Right forelimb (tissue), 1 donor: Measurements from ENCODE around the gene HIKESHI.
"Not testable (repeated sequence)": the region's sequence is repeated elsewhere in the genome, so short reads cannot be mapped to it uniquely, and the experiment has no call there.

ENCODE experiments used
- DNase-seq: peaks from one replicate; pipeline ENCODE4 v3.0.0-alpha.2; 2018

The HIKESHI gene

DNA sequence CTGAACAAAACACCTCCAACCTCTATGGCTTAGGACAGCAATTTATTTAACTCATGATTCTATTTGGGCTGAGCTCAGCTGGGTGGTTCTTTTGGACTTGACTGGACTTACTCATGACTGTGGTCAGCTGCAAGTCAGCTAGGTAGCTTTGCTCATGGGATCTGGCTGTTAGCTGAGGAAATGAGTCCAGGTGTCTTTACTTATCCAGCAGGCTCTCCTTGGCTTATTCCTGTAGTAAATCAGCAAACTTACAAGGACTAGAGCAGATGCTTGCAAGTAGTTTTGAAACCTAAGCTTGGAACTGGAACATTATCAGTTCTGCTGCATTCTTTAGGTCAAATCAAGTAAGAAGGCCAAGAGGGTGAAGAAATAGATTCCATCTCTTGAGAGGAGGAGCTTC, 8.0 kb upstream of the HIKESHI start:
- DNase-seq: no peak

DNA sequence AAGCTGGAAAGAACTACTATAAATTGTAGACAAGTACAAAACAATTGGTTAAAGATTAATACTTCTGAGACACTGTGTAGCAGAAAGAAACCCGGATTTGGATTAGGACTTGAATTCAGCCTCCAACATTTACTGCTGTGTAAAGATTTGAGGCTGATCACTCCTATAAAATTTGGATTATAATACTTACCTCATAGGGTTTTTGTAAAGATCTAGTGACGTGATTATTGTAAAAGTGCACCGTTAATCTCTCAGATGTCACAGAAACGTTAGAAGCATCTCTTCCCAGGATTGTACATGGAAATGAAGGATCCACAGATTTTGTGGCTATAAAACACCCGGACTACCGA, 323 bp upstream of the HIKESHI start:
- DNase-seq: no peak

DNA sequence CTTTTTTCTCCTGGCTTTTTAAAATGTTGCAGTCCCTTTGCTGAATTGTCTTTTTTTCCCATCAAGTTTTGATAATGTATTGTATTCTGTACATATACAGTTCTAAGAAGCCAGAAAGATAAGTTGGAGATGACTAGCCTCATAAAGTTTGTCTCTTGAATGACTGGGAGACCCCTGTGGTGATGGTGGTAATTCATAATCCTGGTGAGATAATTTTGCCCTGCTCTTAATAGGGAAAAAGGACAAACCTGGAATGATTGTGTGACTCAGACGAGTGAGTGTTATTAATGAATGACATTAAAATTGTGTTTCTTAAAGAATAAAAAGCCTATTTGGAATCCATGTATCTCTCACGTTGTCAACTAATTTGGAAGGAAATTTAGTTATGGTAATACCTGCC, 1.2 kb downstream of the HIKESHI start:
- no peak for DNase-seq

DNA sequence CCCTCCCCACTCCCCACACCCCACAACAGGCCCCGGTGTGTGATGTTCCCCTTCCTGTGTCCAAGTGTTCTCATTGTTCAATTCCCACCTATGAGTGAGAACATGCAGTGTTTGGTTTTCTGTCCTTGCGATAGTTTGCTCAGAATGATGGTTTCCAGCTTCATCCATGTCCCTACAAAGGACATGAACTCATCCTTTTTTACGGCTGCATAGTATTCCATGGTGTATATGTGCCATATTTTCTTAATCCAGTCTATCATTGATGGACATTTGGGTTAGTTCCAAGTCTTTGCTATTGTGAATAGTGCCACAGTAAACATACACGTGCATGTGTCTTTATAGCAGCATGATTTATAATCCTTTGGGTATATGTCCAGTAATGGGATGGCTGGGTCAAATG, 6.7 kb downstream of the HIKESHI start:
- not testable (repeated sequence) for DNase-seq

DNA sequence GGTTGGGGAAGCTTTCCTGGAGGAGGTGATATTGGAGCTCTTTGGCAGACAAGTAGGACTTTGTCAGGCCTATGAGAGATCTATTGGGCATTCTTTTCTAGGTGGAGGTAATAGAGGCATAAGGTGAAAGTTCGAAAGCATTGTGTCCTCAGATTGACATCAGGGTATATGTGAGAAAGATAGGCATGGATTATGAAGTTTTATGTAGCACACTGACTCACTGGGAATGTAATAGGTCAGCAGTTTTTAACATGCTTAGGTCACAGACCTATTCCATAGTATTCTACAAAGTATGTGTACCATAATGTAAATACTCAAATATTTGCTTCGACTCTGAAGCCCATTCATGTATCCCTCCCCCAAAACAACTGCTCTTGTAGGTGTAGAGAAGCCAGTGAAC, 11.8 kb downstream of the HIKESHI start:
- no peak for DNase-seq

DNA sequence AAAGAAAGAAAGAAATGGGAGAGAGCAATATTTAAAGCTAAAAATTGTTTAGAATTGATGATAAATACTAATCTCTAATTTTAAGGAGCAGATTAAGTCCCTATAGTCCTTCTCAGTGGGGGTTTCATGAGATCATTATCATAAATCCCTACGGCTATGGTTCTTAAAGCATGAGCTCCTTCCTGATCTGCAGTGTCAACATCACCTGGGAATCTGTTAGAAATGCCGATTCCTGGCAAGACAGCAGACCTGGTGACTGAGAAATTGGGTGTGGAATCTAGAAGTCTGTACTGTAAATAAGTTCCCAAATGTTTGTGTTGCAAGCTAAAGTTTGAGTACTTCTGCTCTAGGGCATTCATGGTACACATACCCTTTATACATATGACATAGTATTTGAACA, 12.6 kb downstream of the HIKESHI start:
- DNase-seq: no peak

DNA sequence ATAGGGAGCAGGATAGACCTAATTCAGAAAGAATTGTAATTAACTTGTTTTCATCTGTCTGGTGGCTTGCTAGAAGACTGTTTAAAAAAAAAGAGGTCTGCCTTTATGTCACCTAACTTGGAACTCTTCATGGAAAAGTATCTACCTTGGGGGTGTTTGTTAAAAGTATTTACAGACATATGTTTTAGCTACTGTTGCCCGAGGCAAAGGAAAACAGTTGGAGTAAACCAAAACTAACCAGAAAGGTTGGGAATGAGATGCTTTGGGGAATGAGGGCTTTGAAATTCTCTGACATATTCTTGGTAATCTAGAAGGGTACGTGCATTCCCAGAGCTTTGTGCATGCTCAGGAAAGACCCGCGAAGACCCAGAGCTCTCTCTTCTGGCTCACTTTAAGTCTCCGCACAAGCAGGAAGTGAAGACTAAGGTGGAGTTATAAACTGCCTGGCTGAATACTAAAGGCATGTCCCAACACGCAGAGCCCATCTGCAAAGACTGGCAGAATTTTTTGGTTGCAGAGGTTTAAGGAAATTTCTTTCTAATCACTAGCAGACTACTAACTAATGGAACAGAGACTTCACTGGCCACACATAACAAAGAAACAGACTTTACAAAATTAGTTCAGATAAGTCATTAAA, 33.2 kb downstream of the HIKESHI start:
- DNase-seq: no peak

DNA sequence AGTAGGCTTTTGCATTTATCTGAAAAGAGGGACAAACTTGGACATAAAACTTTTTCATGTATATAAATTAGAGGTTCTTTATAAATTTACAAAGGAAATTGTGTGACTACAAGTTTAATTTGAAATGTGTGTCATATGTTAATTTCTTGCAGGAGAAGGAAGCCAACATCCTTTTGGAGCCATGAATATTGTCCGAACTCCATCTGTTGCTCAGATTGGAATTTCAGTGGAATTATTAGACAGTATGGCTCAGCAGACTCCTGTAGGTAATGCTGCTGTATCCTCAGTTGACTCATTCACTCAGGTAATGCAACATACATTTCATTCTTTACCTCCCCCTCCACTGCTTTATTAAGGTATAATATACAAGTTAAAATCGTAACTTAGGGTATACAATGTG, 35.2 kb downstream of the HIKESHI start:
- DNase-seq: no peak

DNA sequence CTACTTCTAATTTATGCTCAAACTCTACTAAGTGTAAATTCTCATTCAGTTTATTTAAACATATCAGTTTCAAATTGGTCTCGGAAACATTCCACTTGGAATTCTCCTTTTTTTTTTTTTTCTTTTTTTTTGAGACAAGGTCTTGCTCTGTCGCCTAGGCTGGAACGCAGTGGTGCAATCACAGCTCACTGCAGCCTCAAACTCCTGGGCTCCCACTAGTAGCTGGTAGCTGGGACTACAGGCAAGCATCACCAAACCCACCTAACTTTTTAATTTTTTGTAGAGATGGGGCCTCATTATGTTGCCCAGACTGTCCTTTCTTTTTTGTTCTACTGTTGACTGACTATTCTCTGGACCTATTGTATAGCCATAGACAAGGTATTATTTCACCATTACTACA, 39.3 kb downstream of the HIKESHI start:
- DNase-seq: no peak

DNA sequence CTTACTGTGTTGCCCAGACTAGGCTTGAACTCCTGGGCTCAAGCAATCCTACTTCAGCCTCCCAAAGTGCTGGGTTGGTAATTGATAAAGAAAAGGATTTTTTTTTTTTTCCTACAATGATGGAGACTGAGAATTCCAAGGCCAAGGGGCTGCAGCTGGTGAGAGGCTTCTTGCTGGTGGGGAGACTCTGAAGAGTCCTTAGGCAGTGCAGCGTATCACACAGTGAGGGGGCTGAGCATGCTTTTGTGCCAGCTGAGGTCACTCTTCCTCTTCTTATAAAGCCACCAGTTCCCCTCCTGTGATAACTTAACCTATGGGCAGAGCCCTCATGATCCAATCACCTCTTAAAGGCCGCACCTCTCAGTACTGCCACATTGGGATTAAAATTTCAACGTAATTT, 44.5 kb downstream of the HIKESHI start:
- no peak for DNase-seq

DNA sequence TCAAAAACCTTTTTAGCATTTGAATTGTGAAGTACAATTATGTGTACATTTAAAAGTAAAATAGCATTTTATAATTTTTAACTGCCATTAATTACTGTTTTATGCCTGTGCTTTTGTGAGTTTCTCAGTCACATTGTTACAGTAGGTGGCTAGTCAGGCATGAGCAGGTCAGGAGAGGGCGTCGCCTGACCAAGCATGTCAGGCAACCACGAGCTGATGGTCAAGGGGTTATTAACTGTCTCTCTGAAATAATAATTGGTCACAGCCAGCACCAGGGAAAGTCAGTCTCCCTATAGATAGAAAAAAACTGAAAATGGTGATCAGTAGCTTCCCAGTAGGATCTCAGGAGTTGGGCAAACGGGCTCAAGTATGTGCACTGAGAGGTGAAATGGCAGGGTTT, 53.2 kb downstream of the HIKESHI start:
- DNase-seq: no peak

DNA sequence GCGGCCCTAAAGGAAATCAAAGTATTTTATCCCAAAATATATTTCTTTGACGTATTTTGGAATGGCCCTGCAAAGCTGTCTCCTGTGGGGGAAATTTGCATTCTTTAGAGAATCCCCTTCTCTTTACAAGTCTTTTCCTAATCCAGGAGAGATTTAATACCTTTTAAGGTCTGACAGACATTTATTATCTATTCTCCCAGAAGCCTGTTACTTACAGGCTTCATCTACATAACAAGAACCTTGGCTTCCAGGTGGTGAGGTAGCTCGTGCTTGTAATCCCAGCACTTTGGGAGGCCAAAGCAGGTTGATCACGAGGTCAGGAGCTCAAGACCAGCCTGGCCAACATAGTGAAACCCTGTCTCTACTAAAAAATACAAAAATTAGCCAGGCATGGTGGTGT, 55.4 kb downstream of the HIKESHI start:
- not testable (repeated sequence) for DNase-seq

DNA sequence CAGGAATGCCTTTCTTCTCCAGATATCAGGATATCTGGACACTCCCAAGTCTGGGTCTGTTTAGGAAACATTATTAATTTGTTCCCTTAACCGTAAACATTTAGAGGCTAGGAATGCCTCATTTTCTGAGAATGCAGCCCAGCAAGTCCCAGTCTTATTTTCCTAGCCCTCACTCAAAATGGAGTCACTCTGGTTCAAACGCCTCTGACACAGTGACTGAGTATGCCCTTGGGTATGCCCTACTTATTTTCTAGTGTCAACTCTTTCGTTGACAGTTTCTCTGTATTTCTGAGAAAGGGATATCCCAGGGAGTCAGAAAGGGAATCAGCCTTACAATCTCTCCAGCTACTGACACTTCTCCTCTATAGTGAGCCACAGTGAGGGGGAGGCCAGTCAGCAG, 56.7 kb downstream of the HIKESHI start:
- DNase-seq: no peak

DNA sequence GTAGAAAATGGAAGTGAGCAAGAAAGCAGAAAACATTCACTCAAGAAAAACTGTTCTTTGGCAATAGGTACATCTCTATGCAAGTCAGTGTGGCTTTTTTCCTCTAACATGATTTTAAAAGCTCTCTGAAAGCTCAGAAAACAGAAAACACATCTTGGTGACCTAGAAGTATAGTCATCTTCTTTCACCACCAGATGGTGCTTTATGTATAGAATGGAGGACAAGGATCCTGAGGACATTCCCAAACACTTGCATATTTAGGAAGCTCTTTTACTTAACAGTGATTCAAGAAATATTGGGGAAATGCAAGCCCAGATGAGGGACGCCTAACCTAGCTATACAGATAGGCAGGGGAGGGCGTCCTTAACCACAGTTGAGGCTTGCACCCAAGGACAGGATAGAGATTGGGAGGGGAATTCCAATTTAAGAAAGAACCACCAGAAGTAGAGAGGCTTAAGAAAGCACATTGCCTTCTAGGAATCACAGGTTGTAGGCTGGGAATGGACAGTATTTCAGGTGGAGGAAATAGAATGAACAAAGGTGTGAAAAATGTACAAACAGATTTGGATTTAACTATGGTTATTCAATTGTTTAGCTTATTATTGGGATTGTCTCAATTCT, 58.8 kb downstream of the HIKESHI start:
- DNase-seq: no peak

DNA sequence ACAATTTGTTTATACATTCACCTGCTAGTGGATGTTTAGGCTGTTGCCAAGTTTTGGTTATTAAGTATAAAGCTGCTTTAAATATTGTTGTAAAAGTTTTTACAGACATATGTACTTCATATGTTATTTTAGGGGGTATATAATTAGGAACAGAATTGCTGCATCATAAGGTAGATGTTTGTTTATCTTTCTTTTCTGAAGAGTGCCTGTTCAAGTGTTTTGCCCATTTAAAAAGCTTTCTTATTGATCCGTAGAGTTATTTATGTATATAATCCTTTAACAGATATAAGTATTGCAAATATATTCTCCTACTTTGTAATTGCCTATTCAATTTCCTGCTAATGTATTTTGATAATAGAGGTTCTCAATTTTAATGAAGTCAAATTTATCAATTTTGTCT, 61.4 kb downstream of the HIKESHI start:
- no peak for DNase-seq

DNA sequence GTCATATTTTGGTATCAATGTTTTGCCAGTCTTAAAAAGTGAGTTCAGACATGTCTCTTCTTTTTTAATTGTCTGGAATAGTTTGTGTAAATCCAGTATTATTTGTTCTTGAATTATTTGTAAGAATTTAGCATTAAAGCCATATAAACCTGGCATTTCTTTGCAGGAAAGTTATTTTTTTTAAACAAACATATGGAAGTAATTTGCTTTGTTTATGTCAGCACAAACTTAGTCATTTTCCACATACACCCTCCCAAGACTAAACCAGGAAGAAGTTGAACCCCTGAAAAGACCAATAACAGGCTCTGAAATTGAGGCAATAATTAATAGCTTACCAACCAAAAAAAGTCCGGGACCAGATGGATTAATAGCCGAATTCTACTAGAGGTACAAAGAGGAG, 63.5 kb downstream of the HIKESHI start:
- no peak for DNase-seq

DNA sequence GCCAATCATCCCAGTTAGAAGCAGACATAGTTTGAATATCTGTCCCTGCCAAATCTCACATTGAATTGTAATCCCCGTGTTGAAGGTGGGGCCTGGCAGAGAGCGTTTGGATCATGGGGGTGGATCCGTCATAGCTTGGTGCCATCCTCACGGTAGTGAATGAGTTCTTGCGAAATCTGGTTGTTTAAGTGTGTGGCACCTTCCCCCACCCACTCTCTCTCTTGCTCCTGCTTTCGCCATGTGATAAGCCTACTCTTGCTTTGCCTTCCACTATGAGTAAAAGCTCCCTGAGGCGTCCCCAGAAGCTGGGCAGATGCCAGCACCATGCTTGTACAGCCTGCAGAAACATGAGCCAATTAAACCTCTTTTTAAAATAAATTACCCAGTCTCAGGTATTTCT, 67.6 kb downstream of the HIKESHI start:
- no peak for DNase-seq

DNA sequence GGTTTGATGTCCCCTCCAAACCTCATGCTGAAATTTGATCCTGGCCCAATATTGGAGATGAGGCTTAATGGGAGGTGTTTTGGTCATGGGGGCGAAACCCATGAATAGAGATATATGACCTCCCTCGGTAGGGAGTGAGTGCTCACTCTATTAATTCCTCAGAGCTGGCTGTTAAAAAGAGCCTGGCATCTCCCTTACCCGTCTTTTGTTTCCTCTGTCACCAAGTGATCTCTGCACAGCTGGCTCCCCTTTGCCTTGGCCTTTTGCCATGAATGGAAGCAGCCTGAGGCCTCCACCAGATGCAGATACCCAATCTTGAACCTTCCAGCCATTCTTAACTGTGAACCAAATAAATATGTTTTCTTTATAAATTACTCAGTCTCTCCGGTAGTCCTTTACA, 68.1 kb downstream of the HIKESHI start:
- DNase-seq: no peak

DNA sequence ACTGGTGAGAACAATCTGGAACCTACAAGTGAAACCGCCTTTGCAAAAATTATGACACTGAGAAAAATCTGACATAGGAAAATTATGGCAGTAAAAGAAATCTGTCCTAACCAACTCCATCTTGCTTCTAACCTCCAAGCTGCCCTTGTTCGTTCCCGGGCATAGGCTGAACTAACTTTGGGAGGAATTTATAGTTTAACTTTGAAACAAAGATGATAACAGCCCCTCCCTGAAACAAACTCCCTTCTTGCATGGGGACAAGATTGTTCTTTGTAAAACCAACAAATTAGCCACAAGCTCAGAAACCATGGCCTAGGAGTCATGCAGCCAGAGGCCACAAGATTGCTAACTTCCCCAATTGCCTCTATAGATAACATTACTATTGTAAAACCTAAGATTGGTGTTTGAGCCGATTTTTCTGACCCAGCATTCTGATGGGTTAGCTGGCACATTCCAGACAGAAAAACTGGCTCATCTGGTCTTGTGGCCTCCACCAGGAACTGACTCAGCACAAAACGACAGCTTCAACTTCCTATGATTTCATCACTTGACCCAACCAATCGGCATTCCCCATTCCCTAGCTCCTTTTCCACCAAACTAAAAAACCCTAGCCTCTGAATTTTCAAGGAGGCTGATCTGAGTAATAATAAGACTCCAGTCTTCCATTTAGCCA, 69.0 kb downstream of the HIKESHI start:
- DNase-seq: no peak

DNA sequence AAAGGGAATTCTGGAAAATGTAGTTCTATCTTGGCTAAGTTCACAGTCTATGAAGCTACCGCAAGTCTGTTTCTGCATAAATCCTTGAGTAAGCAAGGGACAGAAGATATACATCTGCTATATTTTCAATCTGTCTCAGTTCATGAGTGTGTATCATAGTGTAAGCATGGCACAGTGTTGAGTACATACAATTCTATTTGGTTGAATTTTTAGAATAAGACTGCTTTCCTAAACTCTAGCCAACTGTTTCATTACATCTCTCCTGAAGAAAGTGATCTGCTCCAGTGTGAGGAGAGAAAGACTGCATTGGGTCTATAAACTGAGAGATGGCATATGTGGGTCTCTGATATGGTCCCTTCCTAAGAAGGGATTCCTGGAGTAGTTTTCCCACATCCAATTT, 70.0 kb downstream of the HIKESHI start:
- DNase-seq: no peak

DNA sequence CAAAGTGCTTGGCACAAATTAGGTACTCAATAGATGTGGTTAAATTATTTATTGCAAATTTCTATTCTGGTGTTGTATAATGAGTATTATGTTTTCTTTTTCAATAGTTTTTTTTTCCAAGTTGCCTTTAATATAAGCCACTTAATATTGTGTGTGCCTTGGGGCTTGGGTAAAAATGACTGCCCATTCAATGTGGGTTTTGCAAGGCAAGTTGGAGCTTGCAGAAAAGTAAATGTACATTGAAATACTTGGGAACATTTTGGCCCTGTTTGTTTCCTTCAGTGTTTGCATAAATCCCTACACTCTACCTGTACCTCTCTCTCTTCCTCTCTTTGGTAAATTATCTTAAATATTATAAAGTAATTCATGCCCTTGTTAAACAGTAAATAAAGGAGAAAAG, 70.5 kb downstream of the HIKESHI start:
- DNase-seq: no peak

DNA sequence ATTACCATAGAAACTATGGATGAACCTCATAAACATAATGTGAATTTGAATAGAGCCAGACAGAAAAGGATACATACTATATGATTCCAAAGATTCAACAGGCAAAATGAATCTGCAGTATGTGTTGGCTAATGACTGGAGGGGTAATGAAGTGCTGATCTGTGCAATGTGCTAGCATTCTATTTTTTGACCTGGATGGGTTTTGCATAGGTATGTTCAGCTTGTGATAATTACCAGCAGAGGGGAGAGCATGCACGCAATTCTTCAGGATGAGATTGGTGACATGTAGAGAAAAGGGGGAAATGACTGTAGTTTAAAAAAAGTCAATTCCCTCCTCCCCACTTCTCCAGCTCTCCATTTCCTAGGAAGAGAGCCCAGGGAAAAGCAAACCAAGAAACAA, 72.0 kb downstream of the HIKESHI start:
- no peak for DNase-seq

DNA sequence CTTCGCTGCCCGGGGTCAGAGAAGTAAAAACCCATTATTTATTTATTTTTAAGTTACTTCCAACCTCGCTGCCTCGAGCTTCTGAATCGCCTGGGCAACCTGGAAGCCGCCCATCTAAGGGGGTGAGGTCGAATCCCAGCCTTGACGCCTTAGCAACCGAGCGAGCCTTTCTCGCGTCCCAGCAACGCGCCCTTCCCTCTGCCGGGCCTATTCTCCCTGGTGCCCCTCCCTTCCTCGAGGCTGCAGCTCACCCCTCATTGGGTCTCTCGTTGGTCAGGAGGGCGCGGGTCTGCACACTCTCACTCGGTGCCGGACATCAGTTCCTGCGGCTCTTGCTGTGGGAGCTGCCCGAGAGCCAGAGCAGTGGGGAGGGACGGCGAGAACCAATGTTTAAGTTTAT, 72.5 kb downstream of the HIKESHI start, which contains the start of gene CCDC81:
Gene CCDC81, plus strand, starts transcription at position 302 of the 400 bp plus-strand sequence. CDS start 277 bp downstream, outside the sequence.
- peak; percentile 52 for DNase-seq

DNA sequence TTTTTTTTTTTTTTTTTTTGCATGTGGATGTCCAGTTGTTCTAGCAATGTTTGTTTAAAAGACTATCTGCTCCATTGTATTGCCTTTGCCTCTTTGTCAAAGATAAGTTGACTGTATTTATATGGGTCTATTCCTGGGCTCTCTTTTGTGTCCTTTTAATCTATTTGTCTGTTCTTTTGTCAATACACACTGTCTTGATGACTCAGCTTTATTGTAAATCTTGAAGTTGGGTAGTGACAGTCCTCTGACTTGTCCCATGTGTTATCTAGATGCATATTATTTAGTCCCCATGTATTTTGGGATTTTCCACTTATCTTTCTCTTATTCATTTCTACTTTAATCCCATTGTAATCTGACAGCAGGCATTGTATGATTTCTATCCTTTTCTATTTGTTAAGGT, 75.9 kb downstream of the HIKESHI start:
- no peak for DNase-seq
